Measurements from ENCODE around the gene POMGNT2.

The POMGNT2 gene

GRCh38 chr3:43102773-43103480 is 3.0 kb downstream of the POMGNT2 start:
- DNase-seq = no peak

- no peak for DNase-seq
Measured at GRCh38 chr3:43098761-43099160, 7.1 kb downstream of the POMGNT2 start.

- DNase-seq = no peak
Measured at GRCh38 chr3:43097400-43098080, 8.3 kb downstream of the POMGNT2 start.

- DNase-seq = no peak
Measured at GRCh38 chr3:43096761-43097160, 9.1 kb downstream of the POMGNT2 start.

- DNase-seq = no peak
Measured at GRCh38 chr3:43095370-43095769, 10.5 kb downstream of the POMGNT2 start.

GRCh38 chr3:43094851-43095250 is 11.0 kb downstream of the POMGNT2 start:
- no peak for DNase-seq

GRCh38 chr3:43094381-43094780 is 11.5 kb downstream of the POMGNT2 start:
- DNase-seq = no peak

- DNase-seq = no peak
Measured at GRCh38 chr3:43093974-43094373, 11.9 kb downstream of the POMGNT2 start.

- DNase-seq = no peak
Measured at GRCh38 chr3:43093006-43093405, 12.9 kb downstream of the POMGNT2 start.

- no peak for DNase-seq
Measured at GRCh38 chr3:43091481-43091880, 14.4 kb downstream of the POMGNT2 start.

- no peak for DNase-seq
Measured at GRCh38 chr3:43090238-43090637, 15.6 kb downstream of the POMGNT2 start.

GRCh38 chr3:43089081-43089480 is 16.8 kb downstream of the POMGNT2 start:
- no peak for DNase-seq

GRCh38 chr3:43087249-43087776 is 18.6 kb downstream of the POMGNT2 start:
- no peak for DNase-seq

- DNase-seq = no peak
Measured at GRCh38 chr3:43086460-43087165, 19.3 kb downstream of the POMGNT2 start.

- no peak for DNase-seq
Measured at GRCh38 chr3:43082457-43082856, 23.4 kb downstream of the POMGNT2 start.

- DNase-seq = no peak
Measured at GRCh38 chr3:43081796-43082195, 24.1 kb downstream of the POMGNT2 start.

- DNase-seq = no peak
Measured at GRCh38 chr3:43080726-43081568, 24.9 kb downstream of the POMGNT2 start.

- DNase-seq = no peak
Measured at GRCh38 chr3:43079536-43080332, 26.1 kb downstream of the POMGNT2 start.

GRCh38 chr3:43077707-43078106 is 28.2 kb downstream of the POMGNT2 start:
- no peak for DNase-seq

GRCh38 chr3:43077261-43077660 is 28.6 kb downstream of the POMGNT2 start:
- DNase-seq = no peak

GRCh38 chr3:43076857-43077256 is 29.0 kb downstream of the POMGNT2 start:
- DNase-seq = no peak

Measured in NCI-H446 (cell line).